Peyer's patch (tissue), 4 donors: ENCODE data around the gene CPNE9. TPM values are rescaled to one million over a fixed set of nuclear protein-coding genes. Genes with fewer than 3 reads are reported as not detected.

Experiments
- DNase-seq, 3 donors: peaks; one replicate each; pipeline ENCODE4 v3.0.0-alpha.2; 2017 to 2019
- H3K27ac ChIP-seq, 4 donors: fragments of 200-600 bp; sonication (generic); one replicate each; pipeline ENCODE4 v1.5.1; 2016 to 2019
- H3K27me3 ChIP-seq, 2 donors: fragments of 200-600 bp; sonication (generic); one replicate each; pipeline ENCODE4 v1.5.1; 2019
- H3K36me3 ChIP-seq, 3 donors: fragments of 200-600 bp; sonication (generic); one replicate each; pipeline ENCODE4 v1.5.1; 2016 to 2019
- H3K4me1 ChIP-seq, 4 donors: fragments of 200-600 bp; sonication (generic); one replicate each; pipeline ENCODE4 v1.5.1; 2016 to 2019
- H3K4me3 ChIP-seq, 4 donors: fragments of 200-600 bp; sonication (generic); 1 replicate in 3 of 4; 2 replicates in 1 of 4; pipeline ENCODE4 v1.5.1; 2016 to 2019; ENCODE audit warnings: mild to moderate bottlenecking in 1 of 4
- H3K9me3 ChIP-seq, 4 donors: fragments of 200-600 bp; sonication (generic); one replicate each; pipeline ENCODE4 v1.5.1; 2016 to 2019; ENCODE audit warnings: mild to moderate bottlenecking in 1 of 4
- POLR2A ChIP-seq, 2 donors: fragments of 450-650 bp; IDR thresholded peaks; one replicate each; pipeline ENCODE4 v1.5.1; 2017; ENCODE audit warnings: antibody characterized with exemption in 2 of 2, mild to moderate bottlenecking in 2 of 2, moderate library complexity in 2 of 2
- total RNA-seq, 4 donors: library from RNA; depleted of rRNA; stranded (reverse); fragments of >200 nt; gene quantifications; one replicate each; pipeline ENCODE4 v1.1.0, GENCODE V29; 2016
- TF ChIP-seq, protein P1 (sequence below), 6 experiments: fragments of 450-650 bp in 4 of 6; fragments of 200-600 bp in 2 of 6; sonication (generic) in 1 of 6; IDR thresholded peaks; one replicate each; pipeline ENCODE4 v1.5.1; 2017 to 2019; ENCODE audit warnings: antibody characterized with exemption in 6 of 6, mild to moderate bottlenecking in 3 of 6, moderate library complexity in 1 of 6

Gene CPNE9
- total RNA-seq, 4 donors from 2014 or later, result not detected

DNA sequence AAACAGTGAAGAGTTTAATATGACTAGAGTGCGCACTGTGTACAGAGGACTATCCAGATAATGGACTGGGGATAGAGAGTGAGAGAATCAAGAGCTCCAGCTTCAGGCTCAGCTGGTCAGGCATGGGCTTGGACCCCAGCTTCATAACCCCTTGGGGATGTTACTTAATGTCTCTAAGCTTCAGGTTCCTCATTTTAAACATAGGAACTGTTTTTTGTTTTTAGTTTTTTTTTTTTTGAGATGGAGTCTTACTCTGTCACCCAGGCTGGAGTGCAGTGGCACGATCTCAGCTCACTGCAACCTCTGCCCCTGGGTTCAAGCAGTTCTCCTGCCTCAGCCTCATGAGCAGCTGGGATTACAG lies 18.0 kb downstream of the CPNE9 start:
- H3K27me3 ChIP-seq, result no peaks in the 10 kb centered on the region
- H3K36me3 ChIP-seq, result no peaks in the 10 kb centered on the region
- TF ChIP-seq POLR2A (IDR thresholded peaks at IDR 0.05), result no peak
- TF ChIP-seq, protein P1, sequence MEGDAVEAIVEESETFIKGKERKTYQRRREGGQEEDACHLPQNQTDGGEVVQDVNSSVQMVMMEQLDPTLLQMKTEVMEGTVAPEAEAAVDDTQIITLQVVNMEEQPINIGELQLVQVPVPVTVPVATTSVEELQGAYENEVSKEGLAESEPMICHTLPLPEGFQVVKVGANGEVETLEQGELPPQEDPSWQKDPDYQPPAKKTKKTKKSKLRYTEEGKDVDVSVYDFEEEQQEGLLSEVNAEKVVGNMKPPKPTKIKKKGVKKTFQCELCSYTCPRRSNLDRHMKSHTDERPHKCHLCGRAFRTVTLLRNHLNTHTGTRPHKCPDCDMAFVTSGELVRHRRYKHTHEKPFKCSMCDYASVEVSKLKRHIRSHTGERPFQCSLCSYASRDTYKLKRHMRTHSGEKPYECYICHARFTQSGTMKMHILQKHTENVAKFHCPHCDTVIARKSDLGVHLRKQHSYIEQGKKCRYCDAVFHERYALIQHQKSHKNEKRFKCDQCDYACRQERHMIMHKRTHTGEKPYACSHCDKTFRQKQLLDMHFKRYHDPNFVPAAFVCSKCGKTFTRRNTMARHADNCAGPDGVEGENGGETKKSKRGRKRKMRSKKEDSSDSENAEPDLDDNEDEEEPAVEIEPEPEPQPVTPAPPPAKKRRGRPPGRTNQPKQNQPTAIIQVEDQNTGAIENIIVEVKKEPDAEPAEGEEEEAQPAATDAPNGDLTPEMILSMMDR (IDR thresholded peaks at IDR 0.05), result no peak
- H3K4me3 ChIP-seq, result no peak overlapping the region
- H3K27ac ChIP-seq, result no peak overlapping the region
- no peaks in the 10 kb centered on the region for H3K9me3 ChIP-seq
- no peak for DNase-seq
- H3K4me1 ChIP-seq, result no peaks in the 10 kb centered on the region

GRCh38 chr3:9725775-9726515 lies 22.3 kb downstream of the CPNE9 start:
- H3K4me3 ChIP-seq, result no peak overlapping the region
- H3K4me1 ChIP-seq, result no peaks in the 10 kb centered on the region
- DNase-seq, result no peak
- no peaks in the 10 kb centered on the region for H3K9me3 ChIP-seq
- no peak for TF ChIP-seq POLR2A (IDR thresholded peaks at IDR 0.05)
- TF ChIP-seq, protein P1 (IDR thresholded peaks at IDR 0.05), result no peak
- no peak overlapping the region for H3K27ac ChIP-seq
- no peaks in the 10 kb centered on the region for H3K27me3 ChIP-seq
- no peaks in the 10 kb centered on the region for H3K36me3 ChIP-seq

- peaks cover 0 to under 1% (median 0%) of the 10 kb centered on the region in 4 donors for H3K4me1 ChIP-seq
- TF ChIP-seq, protein P1 (IDR thresholded peaks at IDR 0.05), result peak in 5 of 6 experiments; percentile 22 to 54 (median 33)
- no peak for TF ChIP-seq POLR2A (IDR thresholded peaks at IDR 0.05)
Observed at GRCh38 chr3:9727041-9727595, 23.5 kb downstream of the CPNE9 start.

GRCh38 chr3:9727743-9728142 lies 24.1 kb downstream of the CPNE9 start:
- no peak overlapping the region for H3K4me3 ChIP-seq
- H3K27me3 ChIP-seq, result no peaks in the 10 kb centered on the region
- H3K4me1 ChIP-seq, result peaks cover 0 to 7% (median 3%) of the 10 kb centered on the region in 4 donors
- TF ChIP-seq, protein P1 (IDR thresholded peaks at IDR 0.05), result no peak
- no peak for TF ChIP-seq POLR2A (IDR thresholded peaks at IDR 0.05)
- no peaks in the 10 kb centered on the region for H3K9me3 ChIP-seq
- no peak for DNase-seq
- no peak overlapping the region for H3K27ac ChIP-seq
- no peaks in the 10 kb centered on the region for H3K36me3 ChIP-seq

More at GRCh38 chr3:9727041-9727595, 23.5 kb downstream of the CPNE9 start:
- Histone ChIP-seq H3K27ac (no peak overlapping the region), H3K27me3 (no peaks in the 10 kb centered on the region), H3K36me3 (no peaks in the 10 kb centered on the region), H3K9me3 (no peaks in the 10 kb centered on the region), H3K4me3 (no peak overlapping the region)
- DNase-seq, result peak in 2 of 3 donors; percentile 48 to 64

DNA sequence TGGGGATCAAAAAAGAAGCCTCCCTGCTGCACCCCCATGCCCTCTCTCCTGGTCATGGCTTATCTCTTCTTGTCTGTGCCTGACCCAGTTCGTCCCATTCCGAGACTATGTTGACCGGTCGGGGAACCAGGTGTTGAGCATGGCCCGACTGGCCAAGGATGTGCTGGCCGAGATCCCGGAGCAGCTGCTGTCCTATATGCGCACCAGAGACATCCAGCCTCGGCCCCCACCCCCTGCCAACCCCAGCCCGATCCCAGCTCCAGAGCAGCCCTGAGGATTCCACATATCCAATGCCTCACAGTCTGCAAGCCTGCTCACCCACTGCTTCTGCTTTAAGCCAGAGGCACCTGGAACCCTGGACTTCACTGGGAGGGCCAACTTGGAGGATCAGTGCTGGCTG lies 25.8 kb downstream of the CPNE9 start:
- H3K27ac ChIP-seq, result no peak overlapping the region
- no peaks in the 10 kb centered on the region for H3K27me3 ChIP-seq
- H3K9me3 ChIP-seq, result no peaks in the 10 kb centered on the region
- H3K36me3 ChIP-seq, result peaks cover 0 to 5% (median 0%) of the 10 kb centered on the region in 3 donors
- no peak overlapping the region for H3K4me3 ChIP-seq
- no peak for DNase-seq
- TF ChIP-seq, protein P1 (IDR thresholded peaks at IDR 0.05), result no peak
- no peak for TF ChIP-seq POLR2A (IDR thresholded peaks at IDR 0.05)
- peaks cover 0 to 17% (median 5%) of the 10 kb centered on the region in 4 donors for H3K4me1 ChIP-seq
